Measurements from ENCODE around the gene ACAD9. TPM values are rescaled to one million over a fixed set of nuclear protein-coding genes. Genes with fewer than 3 reads are reported as not detected.
A peak's percentile ranks its signal among the peaks of the same experiment; 100 is the strongest.

The ACAD9 gene
- total and polyA plus RNA-seq, 9 of the 15 experiments (the other 6 are each of a cell fraction or from before 2014, with no cell fraction given) = 10.2 to 32.6 (median 22.8) TPM

- peaks cover 43% of the 10 kb centered on the region; the same call in 2 of the 3 replicates for H3K36me3 ChIP-seq (ENCODE audit: control insufficient read depth, insufficient read depth, low read length)
- no peak overlapping the region for H3K4me3 ChIP-seq
- DNase-seq (ENCODE audit: extremely low read depth in 1 of 4, low spot score in 3 of 4) = no peak
- no TSS peak for BruUV-seq (replicated peaks)
- in situ Hi-C loops (cut with MboI) = no loop called here
- H3K79me2 ChIP-seq (ENCODE audit: control insufficient read depth, insufficient read depth, low read length) = 0 out of 3 replicates have a peak, but pooled peaks cover under 1% of the 10 kb centered on the region
- WGBS (ENCODE audit: insufficient coverage, low coverage, missing lambda C conversion rate) = 96% methylated on average over 7 of the region's 7 CpGs
- FAIRE-seq = no peak
- intact Hi-C loops (cut with micrococcal nuclease) = no loop called here
- CTCF ChIA-PET (ENCODE audit: low intra/inter-chr PET ratio) = no interaction called here
- POLR2A ChIA-PET = interaction anchor here (0.6 to 2.2 kb wide), 2 partner anchors 10 to 220 kb away, joined by 3 to 7 read pairs; partner anchors contain the start of gene ACAD9
- no peaks in the 10 kb centered on the region for H3K9me3 ChIP-seq (replicated peaks; ENCODE audit: control insufficient read depth, insufficient read depth, low read depth, low read length)
- no peak overlapping the region for H2AFZ ChIP-seq (ENCODE audit: low read depth, low read length)
- no peak overlapping the region for H3K9ac ChIP-seq (ENCODE audit: insufficient read depth in 1 of 2, low read depth in 2 of 2, low read length in 2 of 2)
- no peak overlapping the region for H3K4me2 ChIP-seq (ENCODE audit: insufficient read depth, low read length)
- H4K20me1 ChIP-seq (replicated peaks; ENCODE audit: control insufficient read depth, insufficient read depth, low read length) = no peaks in the 10 kb centered on the region
- no peak overlapping the region; the same call in 2 of the 3 replicates for H3K27ac ChIP-seq (ENCODE audit: extremely low read depth, low read depth, low read length)
- no peaks in the 10 kb centered on the region for H3K9me1 ChIP-seq (ENCODE audit: control insufficient read depth, insufficient read depth, low read length)
- TF ChIP-seq MAFG (tag; conservative IDR thresholded peaks at IDR 0.05) = peak; percentile 59
- TF ChIP-seq ARID4B (CRISPR knock-in tag; IDR thresholded peaks at IDR 0.05) = no peak
- 0 out of 2 replicates have a peak, but pooled peaks have one; percentile 20 for TF ChIP-seq NFE2 (IDR thresholded peaks at IDR 0.05; ENCODE audit: low read depth)
- TF ChIP-seq, protein P1, sequence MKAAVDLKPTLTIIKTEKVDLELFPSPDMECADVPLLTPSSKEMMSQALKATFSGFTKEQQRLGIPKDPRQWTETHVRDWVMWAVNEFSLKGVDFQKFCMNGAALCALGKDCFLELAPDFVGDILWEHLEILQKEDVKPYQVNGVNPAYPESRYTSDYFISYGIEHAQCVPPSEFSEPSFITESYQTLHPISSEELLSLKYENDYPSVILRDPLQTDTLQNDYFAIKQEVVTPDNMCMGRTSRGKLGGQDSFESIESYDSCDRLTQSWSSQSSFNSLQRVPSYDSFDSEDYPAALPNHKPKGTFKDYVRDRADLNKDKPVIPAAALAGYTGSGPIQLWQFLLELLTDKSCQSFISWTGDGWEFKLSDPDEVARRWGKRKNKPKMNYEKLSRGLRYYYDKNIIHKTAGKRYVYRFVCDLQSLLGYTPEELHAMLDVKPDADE (conservative IDR thresholded peaks at IDR 0.05; ENCODE audit: control insufficient read depth, low read depth, low read length) = no peak
- peak; percentile 59; the same call in 1 of the 2 replicates for TF ChIP-seq C11orf30 (IDR thresholded peaks at IDR 0.05; ENCODE audit: low read depth)
- peak; percentile 79 for TF ChIP-seq ZNF316 (IDR thresholded peaks at IDR 0.05)
- TF ChIP-seq PHTF2 (CRISPR knock-in tag; IDR thresholded peaks at IDR 0.05) = no peak
- no peak for TF ChIP-seq TBL1XR1 (IDR thresholded peaks at IDR 0.05; ENCODE audit: low read length in 2 of 2)
- peak; percentile 41; the same call in 1 of the 2 replicates for TF ChIP-seq MAFK (IDR thresholded peaks at IDR 0.05; ENCODE audit: low read length)
- H3K27me3 ChIP-seq (ENCODE audit: control insufficient read depth in 2 of 2, insufficient read depth in 2 of 2, low read length in 2 of 2) = no peaks in the 10 kb centered on the region
- no peaks in the 10 kb centered on the region; a peak in 1 of 5 replicates for H3K4me1 ChIP-seq (replicated peaks in 1 of 2; ENCODE audit: control insufficient read depth in 2 of 2, insufficient read depth in 2 of 2, low read length in 2 of 2)
- ATAC-seq = no peak
Measured at GRCh38 chr3:128889139-128889894, 9.9 kb downstream of the ACAD9 start.
